Mucosa of gallbladder (tissue), 1 donor: Measurements from ENCODE around the gene CCSER1. TPM values are rescaled to one million over a fixed set of nuclear protein-coding genes. Genes with fewer than 3 reads are reported as not detected.
"Not testable (repeated sequence)": the region's sequence is repeated elsewhere in the genome, so short reads cannot be mapped to it uniquely, and the experiment has no call there.

Experiments used
- DNase-seq: peaks from one replicate; pipeline ENCODE4 v3.0.0-alpha.2; 2020; ENCODE audit warnings: low spot score
- total RNA-seq: library from RNA; stranded (reverse); gene quantifications from one replicate; pipeline ENCODE4 v1.2.1, GENCODE V29; 2021
- donor health status: DM: no; HTN: no; CAD: no.

Gene CCSER1
- total RNA-seq, 1 donor from 2014 or later, result 5.4 TPM

- DNase-seq, result not testable (repeated sequence)
Measured at GRCh38 chr4:90838859-90839258, 711.7 kb downstream of the CCSER1 start.

- no peak for DNase-seq
Measured at GRCh38 chr4:90840291-90840690, 713.1 kb downstream of the CCSER1 start.

- no peak for DNase-seq
Measured at GRCh38 chr4:90840828-90841227, 713.6 kb downstream of the CCSER1 start.

- DNase-seq, result no peak
Measured at GRCh38 chr4:90841676-90842075, 714.5 kb downstream of the CCSER1 start.

- DNase-seq, result no peak
Measured at GRCh38 chr4:90842960-90843359, 715.8 kb downstream of the CCSER1 start.

GRCh38 chr4:90844241-90844640 lies 717.0 kb downstream of the CCSER1 start:
- DNase-seq, result no peak

GRCh38 chr4:90845777-90846176 lies 718.6 kb downstream of the CCSER1 start:
- no peak for DNase-seq

GRCh38 chr4:90852237-90852636 lies 725.0 kb downstream of the CCSER1 start:
- DNase-seq, result no peak

GRCh38 chr4:90855111-90855510 lies 727.9 kb downstream of the CCSER1 start:
- no peak for DNase-seq

- no peak for DNase-seq
Measured at GRCh38 chr4:90857081-90857820, 730.1 kb downstream of the CCSER1 start.

- no peak for DNase-seq
Measured at GRCh38 chr4:90875791-90876190, 748.6 kb downstream of the CCSER1 start.

GRCh38 chr4:90876296-90876695 lies 749.1 kb downstream of the CCSER1 start:
- no peak for DNase-seq

- no peak for DNase-seq
Measured at GRCh38 chr4:90883519-90883918, 756.3 kb downstream of the CCSER1 start.

- DNase-seq, result no peak
Measured at GRCh38 chr4:90888571-90888970, 761.4 kb downstream of the CCSER1 start.

GRCh38 chr4:90889171-90889570 lies 762.0 kb downstream of the CCSER1 start:
- DNase-seq, result no peak

- not testable (repeated sequence) for DNase-seq
Measured at GRCh38 chr4:90903413-90903812, 776.2 kb downstream of the CCSER1 start.

GRCh38 chr4:90904021-90904420 lies 776.8 kb downstream of the CCSER1 start:
- DNase-seq, result no peak

GRCh38 chr4:90906239-90906638 lies 779.0 kb downstream of the CCSER1 start:
- no peak for DNase-seq

GRCh38 chr4:90911724-90912434 lies 784.7 kb downstream of the CCSER1 start:
- not testable (repeated sequence) for DNase-seq

GRCh38 chr4:90922174-90922573 lies 795.0 kb downstream of the CCSER1 start:
- DNase-seq, result no peak

- DNase-seq, result no peak
Measured at GRCh38 chr4:90926957-90927356, 799.8 kb downstream of the CCSER1 start.

- no peak for DNase-seq
Measured at GRCh38 chr4:90943311-90943710, 816.1 kb downstream of the CCSER1 start.

GRCh38 chr4:90946945-90947344 lies 819.8 kb downstream of the CCSER1 start:
- DNase-seq, result no peak
